Erythroblast (primary cell): Measurements from ENCODE around the gene EBP.

Experiments
- GATA1 ChIP-seq: IDR thresholded peaks from 2 replicates; pipeline ENCODE4 v1.6.1; 2011; ENCODE audit warnings: low read depth, mild to moderate bottlenecking, control low read depth, low read length, moderate library complexity
- POLR2A ChIP-seq: IDR thresholded peaks from 2 replicates; pipeline ENCODE4 v1.6.1; 2011; ENCODE audit warnings: mild to moderate bottlenecking, low read length

- no peak for TF ChIP-seq POLR2A
- TF ChIP-seq GATA1 = no peak
Observed at GRCh38 chrX:48489892-48490291, 31.7 kb upstream of the EBP start.
